NCI-H2081 treated with DMSO at 0.1 percent for 48 hours (cell line): ENCODE results near the gene POC1B.

Source experiments
- DNase-seq: peaks from one replicate; lab custom pipeline; 2025; lab: John Stamatoyannopoulos, UW

POC1B gene

DNA sequence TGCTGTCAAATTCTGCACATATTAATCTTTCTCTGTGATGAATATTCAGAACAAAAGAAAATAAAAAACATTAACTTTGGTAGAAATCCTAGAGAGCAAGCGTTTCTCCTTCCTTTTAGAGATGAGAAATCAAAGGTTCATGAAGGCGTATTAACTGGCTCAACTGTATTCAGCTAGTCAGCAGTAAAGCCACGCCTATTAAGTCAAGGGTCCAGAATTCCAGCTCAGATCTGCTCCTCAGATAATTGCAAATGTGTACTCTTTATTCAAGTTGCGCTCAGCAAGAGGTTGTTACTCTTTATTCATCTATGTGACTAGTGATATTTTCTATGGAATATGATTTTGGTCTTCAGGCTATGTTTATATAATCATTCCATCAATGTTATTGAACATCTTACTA lies 13.1 kb upstream of the POC1B start:
- no peak for DNase-seq

- no peak for DNase-seq
Observed at GRCh38 chr12:89537389-89537788, 11.5 kb upstream of the POC1B start.

DNA sequence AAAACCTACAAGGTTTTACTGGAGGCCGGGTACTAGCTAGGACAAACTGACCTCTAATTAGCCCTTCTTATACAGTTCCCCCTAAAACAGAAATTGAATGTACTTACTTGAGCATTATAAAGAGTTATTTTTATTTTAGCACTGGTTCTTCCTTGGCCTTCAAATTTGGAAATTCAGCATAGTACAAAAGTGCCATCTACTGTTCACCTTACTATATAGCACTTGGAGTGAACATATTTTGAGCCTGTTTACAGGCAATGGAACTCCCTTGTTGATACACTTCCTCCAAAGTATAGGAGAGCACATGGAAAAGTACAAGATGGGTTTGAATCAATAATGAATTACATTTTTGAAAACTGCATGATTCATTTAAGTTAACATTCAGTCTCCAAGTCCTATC lies 3.9 kb upstream of the POC1B start:
- DNase-seq: no peak

DNA sequence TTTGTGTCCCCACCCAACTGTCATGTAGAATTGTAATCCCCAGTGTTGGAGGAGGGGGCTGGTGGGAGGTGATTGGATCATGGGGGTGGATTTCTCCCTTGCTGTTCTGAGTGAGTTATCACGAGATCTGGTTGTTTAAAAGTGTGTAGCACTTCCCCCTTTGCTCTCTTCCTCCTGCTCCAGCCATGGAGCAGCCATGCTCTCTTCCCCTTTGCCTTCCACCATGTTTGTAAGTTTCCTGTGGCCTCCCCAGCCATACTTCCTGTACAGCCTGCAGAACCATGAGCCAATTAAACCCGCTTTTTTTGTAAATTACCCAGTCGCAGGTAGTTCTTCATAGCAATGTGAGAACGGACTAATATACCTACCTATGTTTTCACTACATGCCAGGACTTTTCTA lies 2.6 kb upstream of the POC1B start:
- DNase-seq: no peak

- no peak for DNase-seq
Observed at GRCh38 chr12:89525305-89525823, 483 bp downstream of the POC1B start.

GRCh38 chr12:89524541-89525304 lies 1.1 kb downstream of the POC1B start, which contains the start of gene GALNT4:
TSS of gene GALNT4 (minus strand) at chr12:89524796. CDS start at chr12:89524549, 247 bp downstream.
- DNase-seq: no peak

GRCh38 chr12:89523843-89524540 lies 1.9 kb downstream of the POC1B start:
- no peak for DNase-seq

- no peak for DNase-seq
Observed at GRCh38 chr12:89523393-89523792, 2.5 kb downstream of the POC1B start.

DNA sequence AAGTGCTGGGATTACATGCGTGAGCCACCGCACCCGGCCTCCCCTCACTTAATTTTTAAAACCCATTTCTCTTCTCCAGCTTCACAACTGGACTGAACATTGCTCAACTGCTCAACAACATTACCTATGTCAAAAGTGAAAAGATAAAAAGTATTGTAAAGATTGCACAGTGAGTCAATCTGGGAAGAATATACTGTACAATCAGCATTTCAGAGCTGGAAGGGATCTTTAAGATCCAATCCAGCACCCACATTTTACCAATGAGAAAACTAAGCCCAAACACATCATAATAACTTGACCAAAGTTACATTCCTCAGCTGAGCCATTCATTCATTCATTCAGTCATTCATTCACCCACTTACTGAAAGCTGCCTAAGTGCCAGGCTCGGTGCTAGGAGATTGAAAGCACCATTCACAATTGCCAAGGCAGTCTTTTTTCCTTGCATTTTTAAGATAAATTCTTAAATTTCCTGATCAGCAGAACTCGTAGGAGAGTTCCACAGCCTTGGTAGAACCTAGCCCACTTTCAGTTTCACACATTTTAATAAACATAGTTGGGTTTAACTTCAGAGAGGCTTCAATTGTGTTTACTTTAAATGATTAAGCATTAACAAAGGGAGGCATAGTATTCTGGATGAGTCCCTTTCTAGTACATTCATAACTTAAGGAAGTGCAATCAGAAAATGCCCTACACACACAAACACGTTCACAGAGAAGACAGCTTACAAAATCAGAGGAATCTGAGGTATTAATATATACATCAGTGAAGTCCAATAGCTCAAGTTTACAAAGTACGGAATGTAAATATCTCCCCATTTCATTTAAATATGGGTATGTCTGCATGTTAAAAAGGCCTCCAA lies 4.3 kb downstream of the POC1B start:
- DNase-seq: no peak

DNA sequence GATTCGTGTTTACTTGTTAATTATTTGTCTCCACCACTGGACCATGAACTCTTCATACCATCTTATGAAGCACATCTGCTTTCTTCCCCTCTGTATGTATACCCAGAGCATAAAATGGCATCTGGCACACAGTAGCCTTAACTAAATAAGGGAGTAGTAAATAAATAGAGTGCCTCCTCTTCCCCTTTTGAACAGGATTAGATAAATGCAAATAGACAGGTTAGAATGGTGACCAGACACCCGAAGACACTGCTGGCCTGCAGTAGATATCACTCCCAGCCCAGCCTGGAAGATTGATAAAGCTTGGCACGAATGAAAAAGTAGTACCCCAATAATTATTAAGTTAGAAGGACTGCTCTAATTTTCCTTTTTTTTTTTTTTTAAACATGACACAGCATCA lies 8.1 kb downstream of the POC1B start:
- DNase-seq: no peak

DNA sequence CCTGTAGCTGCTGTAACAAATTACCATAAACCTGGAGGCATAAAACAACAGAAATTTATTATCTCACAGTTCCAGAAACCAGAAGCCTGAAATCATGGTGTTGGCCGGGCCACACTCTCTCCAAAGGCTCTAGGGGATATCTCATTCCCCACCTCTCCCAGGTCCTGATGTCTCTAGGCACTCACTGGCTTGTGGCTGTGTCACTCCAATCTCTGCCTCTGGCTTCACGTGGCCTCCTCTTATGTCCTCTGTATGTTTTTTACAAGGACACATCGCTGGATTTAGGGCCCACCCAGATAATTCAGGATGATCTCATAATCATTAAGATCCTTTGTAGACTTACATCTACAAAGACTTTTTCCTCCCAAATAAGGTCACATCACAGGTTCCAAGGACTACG lies 9.2 kb downstream of the POC1B start:
- no peak for DNase-seq

DNA sequence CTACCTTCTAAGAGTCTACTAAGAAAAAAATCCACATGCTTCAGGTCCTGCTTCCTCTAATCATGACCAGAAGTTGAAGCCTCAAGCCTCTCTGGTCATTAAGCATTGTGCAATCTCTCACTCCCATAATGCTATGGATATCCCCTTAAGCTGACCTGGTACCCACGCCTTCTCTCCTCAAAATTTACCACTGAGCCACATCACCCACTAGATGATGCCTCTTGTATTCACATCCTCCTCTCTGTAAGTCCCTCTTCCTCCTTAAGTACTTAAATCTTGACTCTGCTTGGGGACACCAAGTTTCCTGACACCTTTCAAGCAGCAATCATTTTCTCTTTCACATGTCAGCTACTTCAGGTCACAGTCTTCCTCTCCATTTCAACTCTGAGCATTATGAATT lies 11.1 kb downstream of the POC1B start:
- DNase-seq: no peak

- DNase-seq: no peak
Observed at GRCh38 chr12:89513544-89513943, 12.3 kb downstream of the POC1B start.

DNA sequence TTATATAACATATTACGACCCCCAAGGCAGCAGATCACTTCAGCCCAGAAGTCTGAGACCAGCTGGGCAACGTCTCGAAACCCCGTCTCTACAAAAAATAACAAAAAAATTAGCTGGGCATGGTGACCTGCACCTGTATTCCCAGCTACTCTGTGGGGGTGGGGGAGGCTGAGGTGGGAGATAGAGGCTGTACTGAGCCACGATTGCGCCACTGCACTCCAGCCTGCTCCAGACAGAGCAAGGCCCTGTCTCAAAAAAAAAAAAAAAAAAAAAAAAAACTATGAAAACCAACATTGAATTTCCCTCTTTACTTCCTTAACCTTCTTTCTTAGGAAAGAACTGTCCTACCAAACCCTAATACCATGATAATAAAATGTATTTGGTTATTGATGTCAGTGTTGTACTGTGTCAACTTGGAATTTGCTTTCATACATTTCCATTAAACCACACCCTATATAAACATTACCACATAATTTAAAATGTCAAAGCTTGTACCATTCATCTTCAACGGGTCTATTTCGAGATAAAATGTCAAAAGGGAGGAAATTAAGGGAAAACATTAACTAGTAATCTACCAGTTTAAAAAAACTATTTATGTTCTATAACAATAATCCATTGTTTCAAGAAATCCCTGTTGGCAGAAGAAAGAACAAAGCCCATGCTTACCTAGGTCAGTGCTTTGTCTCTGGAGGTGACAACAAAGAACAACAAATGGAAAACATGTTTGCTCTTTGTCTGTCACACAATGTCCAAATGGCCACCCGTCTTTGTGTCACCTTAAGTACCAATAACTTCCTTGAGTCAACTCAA lies 18.6 kb downstream of the POC1B start:
- DNase-seq: no peak

- no peak for DNase-seq
Observed at GRCh38 chr12:89506050-89506449, 19.8 kb downstream of the POC1B start.

- DNase-seq: no peak
Observed at GRCh38 chr12:89504560-89505346, 21.1 kb downstream of the POC1B start.

DNA sequence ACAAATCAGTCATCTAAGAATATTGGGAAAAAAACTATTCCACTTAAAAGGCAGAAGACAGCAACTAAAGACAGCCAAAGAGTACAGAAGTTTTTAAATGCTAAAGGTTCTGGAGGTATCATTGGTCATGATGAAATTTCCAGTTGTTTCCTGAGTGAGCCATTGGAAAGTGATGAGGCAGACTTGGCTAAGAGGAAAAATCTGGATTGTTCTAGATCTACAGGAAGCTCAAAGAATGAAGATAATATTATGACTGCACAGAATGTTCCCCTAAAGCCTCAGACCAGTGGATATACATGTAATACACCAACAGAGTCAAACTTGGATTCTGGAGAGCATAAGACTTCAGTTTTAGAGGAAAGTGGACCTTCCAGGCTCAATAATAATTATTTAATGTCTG lies 24.1 kb downstream of the POC1B start:
- no peak for DNase-seq

DNA sequence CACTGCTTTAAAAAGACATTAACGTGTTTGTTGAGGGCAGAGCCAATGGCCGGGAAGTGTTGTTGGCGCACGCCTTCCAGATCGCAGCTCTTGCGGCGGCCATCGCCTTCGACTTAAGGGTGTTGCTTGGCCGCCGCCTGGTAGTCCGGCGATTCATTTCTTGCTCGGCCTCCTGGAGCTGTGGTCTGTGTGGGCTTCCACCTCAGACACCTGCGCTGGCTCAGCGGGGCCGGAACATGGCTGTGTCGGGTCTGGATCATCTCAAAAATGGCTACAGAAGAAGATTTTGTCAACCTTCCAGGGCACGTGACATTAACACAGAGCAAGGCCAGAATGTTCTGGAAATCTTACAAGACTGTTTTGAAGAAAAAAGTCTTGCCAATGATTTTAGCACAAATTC lies 26.0 kb downstream of the POC1B start:
- no peak for DNase-seq

- no peak for DNase-seq
Observed at GRCh38 chr12:89497467-89497866, 28.4 kb downstream of the POC1B start.

DNA sequence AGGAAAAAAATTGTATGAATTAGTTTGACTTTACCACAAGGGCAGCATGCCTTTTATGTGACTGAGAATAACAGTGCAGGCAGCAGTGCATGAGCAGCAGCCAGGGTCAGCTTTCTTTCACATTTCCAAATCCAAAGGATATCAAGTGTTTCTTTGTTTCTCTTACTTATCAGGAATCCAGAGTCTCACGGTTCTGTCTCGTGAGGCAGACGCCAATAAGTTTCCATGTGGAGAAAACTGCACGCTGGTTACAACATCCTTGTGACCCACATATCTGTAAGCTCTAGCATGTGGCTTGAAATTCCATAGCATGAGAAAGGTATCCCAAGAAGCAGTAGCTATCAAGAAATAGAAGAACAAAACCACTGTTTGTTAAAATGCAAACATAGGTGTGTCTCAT lies 28.8 kb downstream of the POC1B start:
- no peak for DNase-seq
